ENCODE data around the gene PAQR4. TPM values are rescaled to one million over a fixed set of nuclear protein-coding genes. Genes with fewer than 3 reads are reported as not detected.

PAQR4 gene
- total and polyA plus RNA-seq, 2 of the 13 experiments (the other 11 are each of a cell fraction or from before 2014, with no cell fraction given), result 15.9 to 24.8 TPM

- TF ChIP-seq ZNF251 (CRISPR knock-in tag; IDR thresholded peaks at IDR 0.05) (no peak), AGO2 (optimal IDR thresholded peaks at IDR 0.05; ENCODE audit: low read depth, low read length) (peak; percentile 21)
- no peak for DNase-seq (ENCODE audit: low spot score)
- Histone ChIP-seq H3K36me3 (replicated peaks in 1 of 2; ENCODE audit: control insufficient read depth in 1 of 2, insufficient read depth in 2 of 2, low read length in 2 of 2) (no peaks in the 10 kb centered on the region), H3K4me2 (ENCODE audit: low read depth, low read length) (no peak overlapping the region), H3K4me3 (replicated peaks in 1 of 3; ENCODE audit: insufficient read depth in 1 of 3, low read depth in 2 of 3, low read length in 3 of 3) (no peak overlapping the region), H3K9me3 (ENCODE audit: low read length) (no peaks in the 10 kb centered on the region), H3K4me1 (ENCODE audit: insufficient read depth, low read length) (peaks cover 25% of the 10 kb centered on the region), H3K9ac (ENCODE audit: insufficient read depth, low read depth, low read length) (no peak overlapping the region), H3K27ac (ENCODE audit: extremely low read length, insufficient read depth, low read length) (no peak overlapping the region), H3K27me3 (ENCODE audit: control insufficient read depth in 1 of 2, insufficient read depth in 2 of 2, low read length in 2 of 2) (peaks cover 0 to under 1% of the 10 kb centered on the region in 2 experiments; a peak in 3 of 5 replicates), H2AFZ (ENCODE audit: low read length) (no peak overlapping the region), H3K79me2 (ENCODE audit: insufficient read depth, low read length) (peaks cover 8% of the 10 kb centered on the region), H4K20me1 (ENCODE audit: insufficient read depth, low read length) (no peaks in the 10 kb centered on the region)
- intact Hi-C loops (cut with micrococcal nuclease; ENCODE audit: unreplicated experiment), result no loop called here
- BruUV-seq (replicated peaks), result no TSS peak
- POLR2A ChIA-PET, result no interaction called here
- CTCF ChIA-PET (ENCODE audit: low intra/inter-chr PET ratio, low total read pairs), result no interaction called here
- no peak for ATAC-seq
- in situ Hi-C loops (cut with HindIII; ENCODE audit: extremely low pct_ligation_motif_present, low pct_unique_long_range_greater_than_20kb), result no loop called here
- 96% methylated on average over 24 of the region's 51 CpGs for WGBS (ENCODE audit: low lambda C conversion rate)
- no peak for FAIRE-seq
Observed at GRCh38 chr16:2967211-2967631, 1.9 kb upstream of the PAQR4 start.

GRCh38 chr16:2967721-2968161 lies 1.4 kb upstream of the PAQR4 start:
- Histone ChIP-seq H3K9me3 (ENCODE audit: low read length) (no peaks in the 10 kb centered on the region), H3K36me3 (replicated peaks in 1 of 2; ENCODE audit: control insufficient read depth in 1 of 2, insufficient read depth in 2 of 2, low read length in 2 of 2) (no peaks in the 10 kb centered on the region), H3K4me2 (ENCODE audit: low read depth, low read length) (no peak overlapping the region), H3K79me2 (ENCODE audit: insufficient read depth, low read length) (peaks cover 8% of the 10 kb centered on the region), H2AFZ (ENCODE audit: low read length) (no peak overlapping the region), H3K27me3 (ENCODE audit: control insufficient read depth in 1 of 2, insufficient read depth in 2 of 2, low read length in 2 of 2) (no peaks in the 10 kb centered on the region; a peak in 3 of 5 replicates), H3K27ac (ENCODE audit: extremely low read length, insufficient read depth, low read length) (no peak overlapping the region), H4K20me1 (ENCODE audit: insufficient read depth, low read length) (no peaks in the 10 kb centered on the region), H3K4me3 (replicated peaks in 1 of 3; ENCODE audit: insufficient read depth in 1 of 3, low read depth in 2 of 3, low read length in 3 of 3) (no peak overlapping the region), H3K4me1 (ENCODE audit: insufficient read depth, low read length) (peaks cover 21% of the 10 kb centered on the region), H3K9ac (ENCODE audit: insufficient read depth, low read depth, low read length) (no peak overlapping the region)
- no peak for DNase-seq (ENCODE audit: low spot score)
- ChIA-PET CTCF (ENCODE audit: low intra/inter-chr PET ratio, low total read pairs) (no interaction called here), POLR2A (interaction anchor here (0.6 to 0.7 kb wide), 3 partner anchors 13 to 114 kb away, joined by 3 to 4 read pairs (median 3); no protein-coding TSS in a partner anchor)
- no peak for ATAC-seq
- in situ Hi-C loops (cut with HindIII; ENCODE audit: extremely low pct_ligation_motif_present, low pct_unique_long_range_greater_than_20kb) (no loop called here), intact Hi-C loops (cut with micrococcal nuclease; ENCODE audit: unreplicated experiment) (no loop called here)
- WGBS (ENCODE audit: low lambda C conversion rate), result 95% methylated on average over 25 of the region's 33 CpGs
- BruUV-seq (replicated peaks), result no TSS peak
- FAIRE-seq, result no peak
- TF ChIP-seq ZNF546 (CRISPR knock-in tag; conservative IDR thresholded peaks at IDR 0.05), result no peak
- TF ChIP-seq AGO2 (optimal IDR thresholded peaks at IDR 0.05; ENCODE audit: low read depth, low read length), result peak; percentile 21
- no peak for TF ChIP-seq SALL2 (CRISPR knock-in tag; IDR thresholded peaks at IDR 0.05)
